Esophagus muscularis mucosa (tissue), 4 donors: ENCODE measurements around the gene GOSR1. TPM values are rescaled to one million over a fixed set of nuclear protein-coding genes. Genes with fewer than 3 reads are reported as not detected.
A peak's percentile ranks its signal among the peaks of the same experiment; 100 is the strongest.
"Not testable (repeated sequence)": the region's sequence is repeated elsewhere in the genome, so short reads cannot be mapped to it uniquely, and the experiment has no call there.

ENCODE experiments used
- DNase-seq: peaks from one replicate; pipeline ENCODE4 v3.0.0-alpha.2; 2017; ENCODE audit errors: extremely low spot score
- H3K27ac ChIP-seq, 4 donors: fragments of 200-600 bp; sonication (generic); replicated peaks in 1 of 4; 1 replicate in 3 of 4; 2 replicates in 1 of 4; pipeline ENCODE4 v1.5.1; 2016 to 2019; ENCODE audit warnings: mild to moderate bottlenecking in 1 of 4
- H3K27me3 ChIP-seq, 4 donors: fragments of 200-600 bp; sonication (generic); one replicate each; pipeline versions ENCODE4 v1.5.1 to v1.6.0; 2016 to 2019
- H3K36me3 ChIP-seq, 4 donors: fragments of 200-600 bp; sonication (generic); one replicate each; pipeline ENCODE4 v1.5.1; 2016 to 2019
- H3K4me1 ChIP-seq, 4 donors: fragments of 200-600 bp; sonication (generic); one replicate each; pipeline ENCODE4 v1.5.1; 2016 to 2019
- H3K4me3 ChIP-seq, 4 donors: fragments of 200-600 bp; sonication (generic); 1 replicate in 2 of 4; 2 replicates in 2 of 4; pipeline ENCODE4 v1.5.1; 2016 to 2019; ENCODE audit warnings: mild to moderate bottlenecking in 4 of 4, moderate library complexity in 1 of 4
- H3K9me3 ChIP-seq, 4 donors: fragments of 200-600 bp; sonication (generic); 1 replicate in 3 of 4; 2 replicates in 1 of 4; pipeline ENCODE4 v1.5.1; 2016 to 2019
- CTCF ChIP-seq, 3 experiments: fragments of 200-600 bp in 2 of 3; fragments of 450-650 bp in 1 of 3; sonication (generic) in 2 of 3; IDR thresholded peaks; one replicate each; pipeline ENCODE4 v1.5.1; 2017 to 2019; ENCODE audit warnings: antibody characterized with exemption in 3 of 3, mild to moderate bottlenecking in 2 of 3, moderate library complexity in 1 of 3
- EP300 ChIP-seq: sonication (generic); formaldehyde crosslinking; IDR thresholded peaks from one replicate; pipeline ENCODE4 v1.6.1; 2017; ENCODE audit warnings: antibody characterized with exemption
- POLR2A ChIP-seq: fragments of 450-650 bp; IDR thresholded peaks from one replicate; pipeline ENCODE4 v1.6.1; 2017; ENCODE audit warnings: antibody characterized with exemption, moderate library complexity, mild to moderate bottlenecking, low read depth
- POLR2AphosphoS5 ChIP-seq, 2 donors: sonication (generic); formaldehyde crosslinking; IDR thresholded peaks; one replicate each; pipeline ENCODE4 v1.6.1; 2017; ENCODE audit warnings: antibody characterized with exemption in 2 of 2
- WGBS: methylation state at CpG from one replicate; pipeline ENCODE4 v1.1.5; 2018; 5-methylcytosine and 5-hydroxymethylcytosine counted together
- intact Hi-C: fragments of 100-400 bp; cut with DNase I; formaldehyde crosslinking; loops from one replicate; pipeline ENCODE4 v1.15.1; 2023
- total RNA-seq, 4 donors: library from RNA; depleted of rRNA; stranded (reverse); fragments of >200 nt; gene quantifications; one replicate each; pipeline versions ENCODE4 v1.1.0 to v1.2.1, GENCODE V29; 2016

Gene GOSR1
- total RNA-seq, 4 donors from 2014 or later = 28.3 to 49.5 (median 34.2) TPM

GRCh38 chr17:30524847-30525246 is 47.6 kb downstream of the GOSR1 start:
- intact Hi-C loops = no loop called here
- Histone ChIP-seq H3K36me3 (peaks cover 8 to 40% (median 29%) of the 10 kb centered on the region in 4 donors), H3K27ac (peak overlapping the region in 1 of 4 donors; percentile 36), H3K4me3 (no peak overlapping the region), H3K4me1 (peaks cover 9 to 24% (median 22%) of the 10 kb centered on the region in 4 donors), H3K9me3 (no peaks in the 10 kb centered on the region), H3K27me3 (no peaks in the 10 kb centered on the region)
- no peak for TF ChIP-seq POLR2A
- no peak for TF ChIP-seq POLR2AphosphoS5 (IDR thresholded peaks at IDR 0.05)
- no peak for TF ChIP-seq EP300
- no peak for TF ChIP-seq CTCF (IDR thresholded peaks at IDR 0.05)
- whole genome bisulfite sequencing = 63% methylated on average over 3 of the region's 3 CpGs
- DNase-seq = no peak

GRCh38 chr17:30526401-30526800 is 49.2 kb downstream of the GOSR1 start:
- TF ChIP-seq CTCF (IDR thresholded peaks at IDR 0.05) = no peak
- TF ChIP-seq POLR2A = no peak
- TF ChIP-seq POLR2AphosphoS5 (IDR thresholded peaks at IDR 0.05) = no peak
- no peak for TF ChIP-seq EP300
- Histone ChIP-seq H3K27me3 (no peaks in the 10 kb centered on the region), H3K4me1 (peaks cover 9 to 13% (median 10%) of the 10 kb centered on the region in 4 donors), H3K27ac (no peak overlapping the region), H3K36me3 (peaks cover 8 to 32% (median 22%) of the 10 kb centered on the region in 4 donors), H3K9me3 (no peaks in the 10 kb centered on the region), H3K4me3 (no peak overlapping the region)
- 86% methylated on average over 2 of the region's 2 CpGs for WGBS
- DNase-seq = no peak
- intact Hi-C loops = no loop called here

- H3K9me3 ChIP-seq, H3K27me3 ChIP-seq, intact Hi-C loops, H3K4me3 ChIP-seq, H3K27ac ChIP-seq, DNase-seq: not testable (repeated sequence)
- peaks cover 0 to 11% (median 2%) of the 10 kb centered on the region in 4 donors for H3K36me3 ChIP-seq
- 89% methylated on average over 5 of the region's 5 CpGs for WGBS
- peaks cover 9 to 13% (median 10%) of the 10 kb centered on the region in 4 donors for H3K4me1 ChIP-seq
These were observed 51.5 kb downstream of the GOSR1 start for GRCh38 chr17:30528701-30529100.

GRCh38 chr17:30530346-30531025 is 53.3 kb downstream of the GOSR1 start:
- H3K27me3 ChIP-seq = no peaks in the 10 kb centered on the region
- no peak overlapping the region for H3K27ac ChIP-seq
- intact Hi-C loops = no loop called here
- WGBS = 97% methylated on average over 2 of the region's 2 CpGs
- H3K4me1 ChIP-seq = peaks cover 0 to 1% (median 0%) of the 10 kb centered on the region in 4 donors
- H3K9me3 ChIP-seq = no peaks in the 10 kb centered on the region
- H3K4me3 ChIP-seq = no peak overlapping the region
- peaks cover 0 to 5% (median 0%) of the 10 kb centered on the region in 4 donors for H3K36me3 ChIP-seq
- no peak for DNase-seq
- TF ChIP-seq POLR2A = no peak
- no peak for TF ChIP-seq POLR2AphosphoS5 (IDR thresholded peaks at IDR 0.05)
- TF ChIP-seq EP300 = no peak
- no peak for TF ChIP-seq CTCF (IDR thresholded peaks at IDR 0.05)

GRCh38 chr17:30532871-30533270 is 55.7 kb downstream of the GOSR1 start:
- intact Hi-C loops = no loop called here
- Histone ChIP-seq H3K36me3 (peaks cover 0 to 5% (median 0%) of the 10 kb centered on the region in 4 donors), H3K27me3 (no peaks in the 10 kb centered on the region), H3K4me3 (no peak overlapping the region), H3K4me1 (no peaks in the 10 kb centered on the region), H3K9me3 (no peaks in the 10 kb centered on the region), H3K27ac (no peak overlapping the region)
- 73% methylated on average over 2 of the region's 2 CpGs for WGBS
- no peak for DNase-seq
- TF ChIP-seq POLR2A (no peak), POLR2AphosphoS5 (IDR thresholded peaks at IDR 0.05) (no peak), EP300 (no peak), CTCF (IDR thresholded peaks at IDR 0.05) (no peak)
